ENCODE measurements around the gene TNS4.

TNS4 gene

DNA sequence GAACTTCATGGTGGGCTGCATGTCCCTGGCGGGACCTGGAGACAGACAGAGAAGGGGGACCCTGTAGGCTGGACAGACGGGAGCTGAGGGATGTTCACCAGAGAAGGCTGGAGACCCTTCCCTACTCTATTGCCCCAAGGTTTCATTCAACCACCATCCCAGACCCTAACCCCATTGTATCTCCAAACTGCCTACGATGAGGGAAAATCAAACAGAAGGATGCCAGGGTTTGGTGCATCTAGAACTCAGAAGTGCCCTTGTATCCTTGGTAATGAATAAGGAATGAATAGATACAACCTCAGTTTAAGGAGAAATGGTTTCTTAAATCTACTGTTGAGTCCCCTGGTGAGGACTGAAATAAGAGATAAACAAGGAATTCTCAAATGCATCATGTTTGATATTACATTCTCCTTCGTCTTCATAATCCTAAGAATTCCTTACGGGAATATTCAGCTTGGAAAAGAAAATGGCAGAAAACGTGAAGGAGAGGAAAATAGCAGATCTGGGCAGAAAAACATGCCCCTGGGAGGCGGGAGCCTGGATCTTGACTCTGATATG, 16.4 kb downstream of the TNS4 start:
- TF ChIP-seq, protein P1, sequence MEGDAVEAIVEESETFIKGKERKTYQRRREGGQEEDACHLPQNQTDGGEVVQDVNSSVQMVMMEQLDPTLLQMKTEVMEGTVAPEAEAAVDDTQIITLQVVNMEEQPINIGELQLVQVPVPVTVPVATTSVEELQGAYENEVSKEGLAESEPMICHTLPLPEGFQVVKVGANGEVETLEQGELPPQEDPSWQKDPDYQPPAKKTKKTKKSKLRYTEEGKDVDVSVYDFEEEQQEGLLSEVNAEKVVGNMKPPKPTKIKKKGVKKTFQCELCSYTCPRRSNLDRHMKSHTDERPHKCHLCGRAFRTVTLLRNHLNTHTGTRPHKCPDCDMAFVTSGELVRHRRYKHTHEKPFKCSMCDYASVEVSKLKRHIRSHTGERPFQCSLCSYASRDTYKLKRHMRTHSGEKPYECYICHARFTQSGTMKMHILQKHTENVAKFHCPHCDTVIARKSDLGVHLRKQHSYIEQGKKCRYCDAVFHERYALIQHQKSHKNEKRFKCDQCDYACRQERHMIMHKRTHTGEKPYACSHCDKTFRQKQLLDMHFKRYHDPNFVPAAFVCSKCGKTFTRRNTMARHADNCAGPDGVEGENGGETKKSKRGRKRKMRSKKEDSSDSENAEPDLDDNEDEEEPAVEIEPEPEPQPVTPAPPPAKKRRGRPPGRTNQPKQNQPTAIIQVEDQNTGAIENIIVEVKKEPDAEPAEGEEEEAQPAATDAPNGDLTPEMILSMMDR (IDR thresholded peaks at IDR 0.05; ENCODE audit: control extremely low read depth, extremely low read depth, low read depth, missing control alignments), result no peak
- ChIA-PET POLR2A (no interaction called here), CTCF (interaction anchor here (1.9 kb wide), 1 partner anchor 9 kb away, joined by 6 read pairs; no protein-coding TSS in a partner anchor)
- no peak for DNase-seq (ENCODE audit: extremely low spot score)

DNA sequence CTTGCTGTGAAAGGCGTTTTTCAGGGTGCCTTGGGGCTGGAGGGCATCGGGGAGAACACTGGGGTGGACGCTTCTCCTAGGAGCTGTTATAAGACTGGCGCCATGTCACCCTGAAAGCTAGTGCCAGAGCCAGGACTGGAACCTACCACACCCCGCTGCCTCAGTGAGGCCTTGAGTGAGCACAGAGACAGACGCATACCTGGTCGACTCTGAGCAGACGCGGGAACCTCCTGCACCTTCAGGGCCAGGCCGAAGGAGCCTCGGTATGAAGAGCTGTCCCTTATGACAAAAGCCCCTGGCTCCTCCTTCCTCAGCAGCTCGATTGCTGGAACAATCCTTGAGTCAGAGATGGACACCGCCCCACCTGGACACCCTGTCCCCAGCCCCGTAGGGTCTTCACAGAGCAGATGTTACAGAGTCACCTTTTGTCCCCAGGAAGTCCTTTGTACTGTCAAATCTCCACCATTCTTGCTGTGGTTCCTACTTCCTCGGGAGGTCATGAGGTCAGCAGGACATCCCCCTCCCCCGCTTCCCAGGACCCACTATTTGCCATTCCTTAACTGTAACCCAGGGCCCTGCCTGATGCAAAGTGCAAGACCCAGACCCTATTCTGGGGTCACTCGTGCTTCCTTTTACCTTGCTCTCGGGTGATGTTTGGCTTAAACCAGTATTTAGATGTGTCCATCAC, 17.0 kb downstream of the TNS4 start:
- TF ChIP-seq, protein P1 (IDR thresholded peaks at IDR 0.05; ENCODE audit: control extremely low read depth, extremely low read depth, low read depth, missing control alignments), result no peak
- CTCF ChIA-PET, result no interaction called here
- no peak for DNase-seq (ENCODE audit: extremely low spot score)
- POLR2A ChIA-PET, result no interaction called here

GRCh38 chr17:40483679-40484078, 17.7 kb downstream of the TNS4 start:
- no peak for DNase-seq (ENCODE audit: extremely low spot score)
- POLR2A ChIA-PET, result no interaction called here
- CTCF ChIA-PET, result interaction anchor here (0.8 kb wide), 1 partner anchor 8 kb away, joined by 3 read pairs; no protein-coding TSS in a partner anchor
- TF ChIP-seq, protein P1 (IDR thresholded peaks at IDR 0.05; ENCODE audit: control extremely low read depth, extremely low read depth, low read depth, missing control alignments), result no peak

- CTCF ChIA-PET, result interaction anchor here (0.8 kb wide), 1 partner anchor 9 kb away, joined by 3 read pairs; no protein-coding TSS in a partner anchor
- TF ChIP-seq, protein P1 (IDR thresholded peaks at IDR 0.05; ENCODE audit: control extremely low read depth, extremely low read depth, low read depth, missing control alignments), result no peak
- POLR2A ChIA-PET, result no interaction called here
- no peak for DNase-seq (ENCODE audit: extremely low spot score)
Observed at GRCh38 chr17:40482722-40483121, 18.7 kb downstream of the TNS4 start.

- TF ChIP-seq, protein P1 (IDR thresholded peaks at IDR 0.05; ENCODE audit: control extremely low read depth, extremely low read depth, low read depth, missing control alignments), result no peak
- POLR2A ChIA-PET, result no interaction called here
- CTCF ChIA-PET, result interaction anchor here (1.0 to 1.3 kb wide), 2 partner anchors 16 to 52 kb away, joined by 3 read pairs; no protein-coding TSS in a partner anchor
- no peak for DNase-seq (ENCODE audit: extremely low spot score)
Observed at GRCh38 chr17:40481106-40481505, 20.3 kb downstream of the TNS4 start.

DNA sequence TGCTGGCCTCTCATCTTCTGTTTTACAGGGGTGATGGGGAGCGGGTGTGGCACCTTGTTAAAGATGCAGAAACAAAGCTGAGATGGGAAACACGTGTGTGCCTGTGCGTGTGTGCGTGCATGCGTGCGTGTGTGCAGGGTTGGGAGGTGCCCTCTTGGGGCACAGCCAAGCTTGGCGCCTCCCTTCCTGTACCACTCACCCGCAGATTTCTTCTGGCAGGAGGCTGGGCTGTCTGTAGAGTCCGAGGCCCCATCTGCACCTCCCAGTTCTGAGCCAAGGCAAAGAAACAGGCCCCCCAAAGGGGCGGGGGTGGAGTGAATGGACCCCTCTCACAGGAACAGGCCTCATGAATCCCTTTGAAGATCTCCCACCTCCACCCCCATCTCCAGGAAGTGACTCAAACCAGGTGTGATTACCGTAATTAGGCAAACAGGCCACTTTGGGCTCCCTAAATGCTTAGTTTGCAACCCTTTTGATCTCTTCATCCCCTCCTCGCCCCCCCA, 20.9 kb downstream of the TNS4 start:
- ChIA-PET POLR2A (no interaction called here), CTCF (interaction anchor here (1.3 kb wide), 1 partner anchor 52 kb away, joined by 3 read pairs; no protein-coding TSS in a partner anchor)
- peak; percentile 69 for DNase-seq (ENCODE audit: extremely low spot score)
- TF ChIP-seq, protein P1 (IDR thresholded peaks at IDR 0.05; ENCODE audit: control extremely low read depth, extremely low read depth, low read depth, missing control alignments), result no peak
